B cell (primary cell): ENCODE measurements around the gene ST6GALNAC3.

Experiments used
- EZH2 ChIP-seq: IDR thresholded peaks from 2 replicates; pipeline ENCODE4 v1.6.1; 2012; ENCODE audit warnings: borderline replicate concordance, low read depth, mild to moderate bottlenecking, moderate library complexity, low read length; ENCODE audit not compliant: insufficient read depth, poor library complexity, severe bottlenecking
- TF ChIP-seq, protein P1 (sequence below): fragments of 200-600 bp; IDR thresholded peaks from one replicate; pipeline ENCODE4 v1.8.0; 2022; ENCODE audit warnings: antibody characterized with exemption, mild to moderate bottlenecking

DNA sequence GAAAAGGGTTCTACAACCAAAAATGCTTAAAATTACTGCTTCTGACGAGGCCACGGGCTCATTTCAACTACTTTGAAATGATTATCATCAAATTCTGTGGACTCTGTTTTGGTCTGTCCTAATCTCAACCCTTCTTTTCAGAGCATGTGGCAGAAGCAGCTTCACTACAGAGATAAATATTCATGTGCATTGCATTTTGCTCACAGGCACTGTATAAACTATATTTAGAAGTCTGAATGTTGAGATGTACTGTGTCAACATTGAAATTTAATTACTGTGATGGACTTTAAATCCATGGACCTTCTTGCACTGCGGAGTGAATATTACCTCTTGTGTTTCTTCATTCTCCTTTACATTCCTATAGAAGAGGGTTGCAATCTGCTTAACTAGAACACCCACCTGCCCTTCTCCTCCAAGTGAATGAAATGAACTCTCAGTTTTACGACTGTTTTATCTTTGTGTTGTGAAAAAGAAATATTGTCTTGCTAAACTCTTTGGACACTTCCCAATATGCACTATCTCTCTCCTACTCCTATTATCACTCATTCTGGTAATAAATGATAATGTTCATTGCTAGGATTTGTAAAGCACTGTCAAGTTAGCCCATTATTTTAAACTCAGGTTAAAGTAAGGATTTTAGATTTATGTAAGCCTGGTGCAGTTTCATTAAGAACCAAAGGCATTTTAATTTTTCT lies 511.6 kb downstream of the ST6GALNAC3 start:
- TF ChIP-seq, protein P1, sequence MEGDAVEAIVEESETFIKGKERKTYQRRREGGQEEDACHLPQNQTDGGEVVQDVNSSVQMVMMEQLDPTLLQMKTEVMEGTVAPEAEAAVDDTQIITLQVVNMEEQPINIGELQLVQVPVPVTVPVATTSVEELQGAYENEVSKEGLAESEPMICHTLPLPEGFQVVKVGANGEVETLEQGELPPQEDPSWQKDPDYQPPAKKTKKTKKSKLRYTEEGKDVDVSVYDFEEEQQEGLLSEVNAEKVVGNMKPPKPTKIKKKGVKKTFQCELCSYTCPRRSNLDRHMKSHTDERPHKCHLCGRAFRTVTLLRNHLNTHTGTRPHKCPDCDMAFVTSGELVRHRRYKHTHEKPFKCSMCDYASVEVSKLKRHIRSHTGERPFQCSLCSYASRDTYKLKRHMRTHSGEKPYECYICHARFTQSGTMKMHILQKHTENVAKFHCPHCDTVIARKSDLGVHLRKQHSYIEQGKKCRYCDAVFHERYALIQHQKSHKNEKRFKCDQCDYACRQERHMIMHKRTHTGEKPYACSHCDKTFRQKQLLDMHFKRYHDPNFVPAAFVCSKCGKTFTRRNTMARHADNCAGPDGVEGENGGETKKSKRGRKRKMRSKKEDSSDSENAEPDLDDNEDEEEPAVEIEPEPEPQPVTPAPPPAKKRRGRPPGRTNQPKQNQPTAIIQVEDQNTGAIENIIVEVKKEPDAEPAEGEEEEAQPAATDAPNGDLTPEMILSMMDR: no peak
- TF ChIP-seq EZH2: no peak
